IPS-18a (cell line): Measurements from ENCODE around the gene MAK.
"Not testable (repeated sequence)": the region's sequence is repeated elsewhere in the genome, so short reads cannot be mapped to it uniquely, and the experiment has no call there.

Source experiments
- H3K27ac ChIP-seq: one replicate; pipeline ENCODE4 v1.5.1; 2013; ENCODE audit warnings: low read length
- H3K27me3 ChIP-seq: one replicate; pipeline ENCODE4 v1.6.1; 2013; ENCODE audit warnings: mild to moderate bottlenecking, low read length; ENCODE audit not compliant: control insufficient read depth, insufficient read depth
- H3K36me3 ChIP-seq: one replicate; pipeline ENCODE4 v1.6.1; 2013; ENCODE audit warnings: low read depth, low read length; ENCODE audit not compliant: control insufficient read depth
- H3K4me1 ChIP-seq: one replicate; pipeline ENCODE4 v1.6.1; 2013; ENCODE audit warnings: low read depth, low read length; ENCODE audit not compliant: control insufficient read depth
- H3K4me3 ChIP-seq: one replicate; pipeline ENCODE4 v1.5.1; 2013; ENCODE audit warnings: low read length
- H3K9ac ChIP-seq: one replicate; pipeline ENCODE4 v1.6.1; 2013; ENCODE audit warnings: mild to moderate bottlenecking, low read length, moderate library complexity
- H3K9me3 ChIP-seq: one replicate; pipeline ENCODE4 v1.6.1; 2013; ENCODE audit warnings: low read depth, low read length; ENCODE audit not compliant: control insufficient read depth

MAK gene, protein sequence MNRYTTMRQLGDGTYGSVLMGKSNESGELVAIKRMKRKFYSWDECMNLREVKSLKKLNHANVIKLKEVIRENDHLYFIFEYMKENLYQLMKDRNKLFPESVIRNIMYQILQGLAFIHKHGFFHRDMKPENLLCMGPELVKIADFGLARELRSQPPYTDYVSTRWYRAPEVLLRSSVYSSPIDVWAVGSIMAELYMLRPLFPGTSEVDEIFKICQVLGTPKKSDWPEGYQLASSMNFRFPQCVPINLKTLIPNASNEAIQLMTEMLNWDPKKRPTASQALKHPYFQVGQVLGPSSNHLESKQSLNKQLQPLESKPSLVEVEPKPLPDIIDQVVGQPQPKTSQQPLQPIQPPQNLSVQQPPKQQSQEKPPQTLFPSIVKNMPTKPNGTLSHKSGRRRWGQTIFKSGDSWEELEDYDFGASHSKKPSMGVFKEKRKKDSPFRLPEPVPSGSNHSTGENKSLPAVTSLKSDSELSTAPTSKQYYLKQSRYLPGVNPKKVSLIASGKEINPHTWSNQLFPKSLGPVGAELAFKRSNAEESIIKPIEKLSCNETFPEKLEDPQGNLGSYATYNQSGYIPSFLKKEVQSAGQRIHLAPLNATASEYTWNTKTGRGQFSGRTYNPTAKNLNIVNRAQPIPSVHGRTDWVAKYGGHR

DNA sequence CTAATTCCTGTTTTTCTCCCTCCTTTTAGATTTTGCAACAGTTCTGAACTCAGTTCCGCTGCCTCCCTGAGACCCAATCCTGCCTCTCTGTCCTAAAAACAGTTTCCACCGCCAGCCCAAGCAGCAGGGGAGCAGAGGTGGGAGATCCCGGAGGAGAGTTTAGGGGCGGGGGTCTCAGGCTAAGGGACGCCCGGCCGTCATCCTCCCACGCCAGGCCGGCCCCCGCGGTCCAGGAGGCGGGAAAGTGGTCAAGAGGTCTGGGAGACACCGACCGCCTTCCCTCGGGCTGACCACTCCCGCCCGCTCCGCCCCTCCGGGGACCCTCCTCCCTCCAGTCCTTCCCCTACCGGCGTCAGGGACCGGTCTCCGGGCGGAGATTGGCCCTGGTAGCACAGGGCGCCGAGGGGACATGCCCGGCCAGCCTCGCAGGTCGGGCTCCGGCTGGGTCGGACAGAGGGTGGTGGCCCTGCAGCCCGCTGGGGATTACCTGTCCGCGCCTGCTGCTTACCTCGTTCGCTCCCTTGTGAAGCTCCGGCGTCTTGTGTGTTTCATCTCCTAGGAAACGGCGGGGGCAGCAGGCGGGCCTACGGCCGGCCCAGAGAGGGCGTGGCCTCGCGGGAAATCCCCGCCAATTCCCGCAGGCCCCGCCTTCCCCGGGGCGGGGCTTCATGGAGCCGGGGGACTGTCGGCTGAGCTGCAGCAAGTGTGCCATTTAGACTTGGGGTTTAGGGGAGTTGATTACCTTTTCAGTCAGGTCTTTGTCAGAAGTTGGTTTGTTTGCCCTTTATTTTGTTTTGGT lies at the start of gene MAK:
Gene MAK, minus strand, starts transcription at position 545 of the 799 bp plus-strand sequence. CDS start 7,891 bp downstream, outside the sequence.
- Histone ChIP-seq H3K4me3 (peak within 1 kb of the TSS; percentile 95), H3K9ac (peak within 1 kb of the TSS; percentile 73), H3K4me1 (peaks cover 27% of the 10 kb centered on the region), H3K9me3 (no peaks in the 10 kb centered on the region), H3K27me3 (peaks cover 50% of the 10 kb centered on the region), H3K27ac (peak within 1 kb of the TSS; percentile 73), H3K36me3 (no peaks in the 10 kb centered on the region)

DNA sequence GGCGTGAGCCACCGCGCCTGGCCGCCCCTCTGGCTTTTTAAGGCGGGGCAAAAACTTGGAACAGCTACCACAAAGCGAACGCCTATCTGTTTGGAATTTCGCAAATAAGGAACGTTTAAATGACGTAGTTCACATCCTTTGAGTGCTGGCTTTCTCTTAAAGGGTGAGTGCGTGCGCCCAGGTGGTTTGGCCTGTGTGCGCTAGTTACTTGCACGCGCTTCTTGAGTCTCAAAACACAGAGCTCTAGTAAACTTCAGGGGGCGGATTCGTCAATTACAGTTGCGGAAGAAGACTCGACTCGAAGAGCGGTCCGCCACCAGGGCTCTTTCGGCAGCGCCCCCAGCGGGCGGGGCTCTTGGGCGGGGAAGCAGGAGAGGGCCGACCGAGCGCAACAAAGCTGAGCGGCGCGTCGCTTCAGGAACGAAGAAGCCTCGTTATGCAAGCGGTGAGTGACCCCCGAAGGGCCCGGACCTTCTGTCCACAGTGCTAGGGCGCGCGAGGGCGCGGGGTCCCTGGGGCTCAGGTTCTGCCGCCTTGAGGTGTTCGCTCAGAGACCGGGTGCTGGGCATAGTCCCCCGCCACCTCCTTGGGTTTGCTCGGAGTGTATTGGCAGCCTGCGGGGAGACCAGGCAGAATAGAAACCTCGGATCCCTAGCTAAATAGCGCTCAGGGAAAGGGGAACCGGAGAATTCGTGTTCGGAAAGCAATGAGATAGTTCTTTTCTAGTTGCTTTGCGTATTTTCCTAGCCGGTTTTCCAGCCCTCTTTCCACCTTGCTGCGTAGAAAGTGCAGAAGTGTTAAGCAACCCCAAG lies 48.6 kb upstream of the MAK start, which contains the start of gene SYCP2L:
Gene SYCP2L, plus strand, starts transcription at position 362 of the 812 bp plus-strand sequence. Its CDS starts 75 bp downstream, at position 437.
- Histone ChIP-seq H3K9me3 (no peaks in the 10 kb centered on the region), H3K36me3 (no peaks in the 10 kb centered on the region), H3K9ac (peak within 1 kb of the TSS; percentile 73), H3K27ac (no peak within 1 kb of the TSS), H3K27me3 (peaks cover 61% of the 10 kb centered on the region), H3K4me1 (no peaks in the 10 kb centered on the region), H3K4me3 (peak within 1 kb of the TSS; percentile 87)

DNA sequence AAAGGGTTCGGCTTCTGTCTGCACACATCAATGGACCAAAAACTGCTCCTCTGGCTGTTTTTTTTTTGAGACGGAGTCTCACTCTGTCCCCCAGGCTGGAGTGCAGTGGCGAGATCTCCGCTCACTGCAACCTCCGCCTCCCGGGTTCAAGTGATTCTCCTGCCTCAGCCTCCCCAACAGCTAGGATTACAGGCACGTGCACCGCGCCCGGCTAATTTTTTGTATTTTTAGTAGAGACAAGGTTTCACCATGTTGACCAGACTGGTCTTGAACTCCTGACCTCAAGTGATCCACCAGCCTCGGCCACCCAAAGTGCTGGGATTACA lies 48.0 kb upstream of the MAK start:
- peak overlapping the region; percentile 87 for H3K4me3 ChIP-seq
- H3K4me1 ChIP-seq, H3K9me3 ChIP-seq, H3K27ac ChIP-seq, H3K36me3 ChIP-seq: not testable (repeated sequence)
- peaks cover 67% of the 10 kb centered on the region for H3K27me3 ChIP-seq
- H3K9ac ChIP-seq: peak overlapping the region; percentile 73

DNA sequence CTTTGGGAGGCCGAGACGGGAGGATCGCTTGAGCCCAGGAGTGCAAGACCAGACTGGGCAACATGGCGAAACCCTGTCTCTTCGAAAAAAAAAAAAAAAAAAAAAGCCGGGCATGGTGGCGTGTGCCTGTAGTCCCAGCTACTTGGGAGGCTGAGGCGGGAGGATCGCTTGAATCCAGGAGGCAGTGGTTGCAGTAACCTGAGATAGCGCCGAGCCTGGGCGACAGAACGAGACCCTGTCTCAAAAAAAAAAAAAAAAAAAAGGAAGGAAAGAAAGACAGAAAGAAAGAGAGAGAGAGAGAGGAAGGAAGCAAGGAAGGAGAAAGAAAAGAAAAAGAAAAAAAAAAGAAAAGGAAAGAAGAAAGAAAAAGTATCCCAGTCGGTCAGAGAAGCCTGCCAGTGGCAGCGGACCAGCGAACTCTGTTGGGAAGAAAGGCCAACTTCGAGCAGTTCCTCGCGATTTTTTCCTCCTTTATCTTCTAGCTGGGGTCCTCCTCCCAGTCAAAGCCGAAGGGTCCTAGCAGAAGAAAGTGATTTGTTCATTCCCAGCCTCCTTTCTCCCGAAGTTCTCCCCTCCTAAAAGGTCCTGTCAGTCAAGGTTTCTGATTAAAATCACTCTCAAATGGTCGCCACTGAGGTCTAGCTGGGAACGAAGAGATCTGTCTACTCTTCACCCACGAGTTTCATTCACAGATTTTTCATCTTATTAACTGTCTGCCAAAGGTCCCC lies 46.1 kb upstream of the MAK start:
- Histone ChIP-seq H3K9ac (no peak overlapping the region), H3K27me3 (peaks cover 86% of the 10 kb centered on the region), H3K9me3 (no peaks in the 10 kb centered on the region), H3K4me1 (no peaks in the 10 kb centered on the region), H3K36me3 (no peaks in the 10 kb centered on the region), H3K4me3 (no peak overlapping the region), H3K27ac (no peak overlapping the region)

DNA sequence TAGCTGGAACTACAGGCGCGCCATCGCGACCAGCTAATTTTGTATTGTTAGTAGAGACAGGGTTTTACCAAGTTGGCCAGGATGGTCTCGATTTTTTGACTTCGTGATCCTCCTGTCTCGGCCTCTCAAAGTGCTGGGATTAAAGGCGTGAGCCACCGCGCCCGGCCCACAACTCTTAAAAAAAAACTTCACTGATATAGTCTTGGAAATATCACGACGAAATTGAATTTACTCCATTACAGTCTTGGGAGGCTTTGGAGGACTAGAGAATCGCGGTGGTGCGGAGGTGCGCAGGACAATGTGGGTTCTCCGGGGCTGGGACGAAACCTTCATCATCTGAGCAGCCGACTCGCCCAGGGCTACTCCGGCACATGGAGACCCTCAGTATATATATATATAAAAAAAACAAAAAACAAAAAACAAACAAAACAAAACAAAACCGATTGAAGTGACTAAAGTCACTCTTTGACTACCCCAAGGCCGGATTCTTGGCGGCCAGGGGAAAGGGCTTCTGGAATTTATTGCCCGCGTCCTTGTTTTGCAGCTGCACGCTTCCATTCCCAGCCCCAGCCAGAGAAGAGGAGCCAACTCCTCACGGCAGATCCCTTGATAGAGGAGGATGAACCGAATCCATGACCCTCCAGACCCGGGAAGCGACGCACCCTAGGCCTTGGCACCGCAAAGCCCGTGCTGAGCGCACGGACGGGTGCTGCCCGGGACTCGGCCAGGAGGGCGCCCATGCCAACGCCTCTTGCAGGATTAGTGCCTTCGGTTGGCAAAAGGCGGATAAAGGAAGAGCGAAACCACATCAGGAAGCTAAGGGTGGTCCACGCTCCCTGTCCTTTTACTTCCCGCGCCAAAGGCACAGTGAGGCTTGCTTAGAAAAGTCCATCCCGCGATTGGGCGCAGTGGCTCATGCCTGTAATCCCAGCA lies 45.2 kb upstream of the MAK start:
- Histone ChIP-seq H3K27me3 (peaks cover 93% of the 10 kb centered on the region), H3K36me3 (no peaks in the 10 kb centered on the region), H3K9me3 (no peaks in the 10 kb centered on the region), H3K27ac (no peak overlapping the region), H3K9ac (no peak overlapping the region), H3K4me1 (no peaks in the 10 kb centered on the region), H3K4me3 (peak overlapping the region; percentile 49)

DNA sequence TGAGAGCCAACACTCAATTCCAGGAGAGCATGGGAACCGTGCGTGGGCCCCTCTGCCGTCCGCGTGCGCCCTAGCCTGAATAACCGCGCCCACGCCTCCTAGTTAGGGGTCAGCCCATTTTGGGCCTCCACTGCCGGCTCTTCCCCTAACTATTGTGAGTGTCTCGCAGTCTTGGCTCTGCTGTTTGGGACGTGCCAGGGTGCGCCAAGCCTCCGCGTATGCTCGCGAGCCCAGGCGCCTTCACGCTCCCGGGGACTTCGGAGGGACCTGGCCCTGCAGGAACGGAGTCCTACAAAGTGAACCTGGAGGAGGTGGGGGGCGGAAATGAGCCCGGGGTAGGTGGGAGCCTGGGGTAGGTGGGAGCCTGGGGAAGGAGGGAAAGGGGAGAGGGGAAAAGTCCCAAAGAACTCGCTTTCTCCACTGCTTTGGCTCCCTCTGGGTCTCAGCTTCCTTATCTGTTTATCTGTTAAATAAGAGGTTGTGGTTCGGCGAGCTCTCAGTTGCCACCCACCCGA lies 44.4 kb upstream of the MAK start:
- Histone ChIP-seq H3K9me3 (no peaks in the 10 kb centered on the region), H3K4me1 (no peaks in the 10 kb centered on the region), H3K27ac (no peak overlapping the region), H3K4me3 (peak overlapping the region; percentile 49), H3K27me3 (peaks cover 87% of the 10 kb centered on the region), H3K36me3 (no peaks in the 10 kb centered on the region), H3K9ac (no peak overlapping the region)

DNA sequence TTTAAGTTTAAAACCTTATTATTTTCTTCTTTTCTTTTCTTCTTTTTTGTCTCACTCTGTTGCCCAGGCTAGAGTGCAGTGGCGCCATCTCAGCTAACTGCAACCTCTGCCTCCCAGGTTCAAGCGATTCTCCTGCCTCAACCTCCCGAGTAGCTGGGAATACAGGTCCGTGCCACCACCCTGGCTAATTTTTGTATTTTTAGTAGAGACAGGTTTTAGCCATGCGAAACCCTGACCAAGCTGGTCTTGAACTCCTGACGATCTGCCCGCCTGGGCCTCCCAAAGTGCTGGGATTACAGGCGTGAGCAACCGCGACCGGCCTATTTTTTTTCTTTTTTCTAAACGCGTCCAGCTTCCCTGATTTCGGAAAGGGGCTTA lies 43.9 kb upstream of the MAK start:
- H3K36me3 ChIP-seq, H3K9me3 ChIP-seq, H3K4me1 ChIP-seq, H3K9ac ChIP-seq, H3K27ac ChIP-seq: not testable (repeated sequence)
- H3K4me3 ChIP-seq: peak overlapping the region; percentile 49
- peaks cover 82% of the 10 kb centered on the region for H3K27me3 ChIP-seq

DNA sequence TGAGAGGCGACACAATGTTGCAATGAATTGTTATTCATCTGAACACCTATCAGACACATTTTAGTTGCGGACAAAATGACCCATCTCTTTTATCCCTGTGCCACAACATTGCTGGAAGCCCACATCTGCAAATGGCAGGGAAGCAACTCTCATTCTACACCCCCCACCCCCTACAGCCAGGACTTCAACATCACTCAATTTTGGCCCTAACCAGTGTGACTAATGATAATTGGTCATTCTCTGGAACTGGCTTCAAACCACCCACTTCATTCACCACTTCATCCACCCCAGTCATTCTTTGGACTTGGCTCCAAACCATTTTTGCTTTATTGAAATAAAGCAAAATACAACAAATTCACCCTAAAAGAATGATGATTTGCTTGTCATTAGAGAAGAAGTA lies 42.0 kb upstream of the MAK start:
- no peaks in the 10 kb centered on the region for H3K4me1 ChIP-seq
- peaks cover 69% of the 10 kb centered on the region for H3K27me3 ChIP-seq
- H3K9me3 ChIP-seq: no peaks in the 10 kb centered on the region
- H3K9ac ChIP-seq: no peak overlapping the region
- no peak overlapping the region for H3K27ac ChIP-seq
- no peaks in the 10 kb centered on the region for H3K36me3 ChIP-seq
- no peak overlapping the region for H3K4me3 ChIP-seq

DNA sequence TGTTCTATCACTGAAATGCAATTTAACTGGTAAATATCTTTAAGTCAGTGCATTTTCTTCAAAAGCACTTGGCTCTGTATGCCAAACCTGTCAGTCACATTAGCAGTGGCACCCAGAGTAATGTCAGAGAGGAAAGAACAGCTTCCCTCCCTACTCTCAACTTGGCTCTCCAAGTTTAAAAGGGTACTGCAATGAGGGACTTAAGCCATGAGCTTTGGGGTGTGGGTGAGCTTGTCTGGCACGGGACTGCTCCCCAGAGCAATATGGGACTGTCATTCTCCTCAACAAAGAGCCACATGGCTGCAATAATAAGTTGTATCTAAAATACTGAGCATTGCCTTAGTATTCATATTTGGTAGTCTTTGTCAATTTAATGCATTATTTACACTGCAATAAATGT lies 39.5 kb upstream of the MAK start:
- no peak overlapping the region for H3K9ac ChIP-seq
- H3K4me1 ChIP-seq: no peaks in the 10 kb centered on the region
- H3K27ac ChIP-seq: no peak overlapping the region
- no peaks in the 10 kb centered on the region for H3K36me3 ChIP-seq
- no peaks in the 10 kb centered on the region for H3K9me3 ChIP-seq
- H3K27me3 ChIP-seq: peaks cover 44% of the 10 kb centered on the region
- no peak overlapping the region for H3K4me3 ChIP-seq

DNA sequence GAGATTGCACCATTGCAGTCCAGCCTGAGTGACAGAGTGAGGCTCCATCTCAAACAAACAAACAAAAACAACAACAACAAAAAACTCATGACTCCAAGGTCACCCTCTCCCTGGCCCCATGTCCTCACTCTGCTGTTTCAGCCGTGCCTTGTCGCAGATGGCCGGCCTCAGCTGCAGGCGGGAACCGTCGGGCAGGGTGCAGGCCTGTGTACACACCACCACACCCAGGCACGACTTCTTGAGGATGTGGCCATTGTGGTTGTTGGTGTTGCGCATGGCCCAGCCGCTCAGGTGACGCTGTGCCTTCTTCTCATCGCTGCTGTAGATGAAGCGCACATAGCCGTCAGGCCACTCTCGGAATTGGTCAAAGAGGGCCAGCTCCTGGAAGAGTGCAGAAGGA lies 38.7 kb upstream of the MAK start:
- H3K9ac ChIP-seq: no peak overlapping the region
- no peaks in the 10 kb centered on the region for H3K36me3 ChIP-seq

More for the DNA sequence above, 38.7 kb upstream of the MAK start:
- peaks cover 35% of the 10 kb centered on the region for H3K27me3 ChIP-seq
- no peak overlapping the region for H3K27ac ChIP-seq
- no peaks in the 10 kb centered on the region for H3K9me3 ChIP-seq
- no peaks in the 10 kb centered on the region for H3K4me1 ChIP-seq
- no peak overlapping the region for H3K4me3 ChIP-seq
